CD4-positive, alpha-beta T cell treated with Interleukin-2 at 100 ng/mL for 4 hours (primary cell): ENCODE data around the gene HTRA3.

ENCODE experiments used
- DNase-seq: peaks from one replicate; pipeline ENCODE4 v3.0.0-alpha.2; 2020; ENCODE audit warnings: low spot score

Gene HTRA3

DNA sequence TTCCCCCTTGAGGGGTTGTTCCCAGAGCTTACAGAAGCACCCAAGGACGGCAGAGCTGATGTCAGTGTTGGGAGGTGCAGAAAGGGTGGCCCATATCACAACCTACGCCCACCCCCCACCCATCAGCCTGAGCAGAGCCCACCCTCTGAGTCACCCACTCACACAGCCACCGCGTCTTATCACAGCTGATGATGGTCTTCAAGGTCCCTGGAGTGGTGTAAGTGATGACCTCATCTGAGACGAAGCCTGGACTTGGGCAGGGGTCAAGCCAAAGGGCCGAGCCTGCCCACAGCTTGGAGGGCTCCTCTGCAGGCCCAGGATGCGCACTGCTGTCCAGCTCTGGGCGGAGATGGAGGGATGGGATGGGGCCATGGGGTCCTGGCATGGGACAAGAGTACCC is 3.0 kb upstream of the HTRA3 start:
- no peak for DNase-seq

DNA sequence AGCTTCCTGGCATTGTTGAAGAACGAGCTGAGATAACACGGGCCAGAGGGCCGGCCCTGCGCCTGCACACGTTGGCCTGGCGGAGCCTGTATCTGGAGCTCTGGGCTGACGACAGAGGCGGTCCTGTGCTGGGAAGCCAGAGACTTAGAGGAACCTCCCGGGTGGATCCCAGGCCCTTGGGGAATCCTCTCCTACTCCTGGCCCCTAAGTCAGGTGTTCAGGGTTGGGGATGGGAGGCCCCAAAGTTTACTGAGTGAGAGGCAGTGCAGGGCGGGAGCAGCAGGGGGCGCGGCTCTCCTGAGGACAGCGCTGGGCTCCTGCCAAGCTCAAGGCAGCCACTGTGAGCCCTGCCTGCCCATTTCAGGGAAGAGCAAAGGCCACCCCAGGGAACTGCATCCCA is 2.5 kb upstream of the HTRA3 start:
- DNase-seq: no peak

DNA sequence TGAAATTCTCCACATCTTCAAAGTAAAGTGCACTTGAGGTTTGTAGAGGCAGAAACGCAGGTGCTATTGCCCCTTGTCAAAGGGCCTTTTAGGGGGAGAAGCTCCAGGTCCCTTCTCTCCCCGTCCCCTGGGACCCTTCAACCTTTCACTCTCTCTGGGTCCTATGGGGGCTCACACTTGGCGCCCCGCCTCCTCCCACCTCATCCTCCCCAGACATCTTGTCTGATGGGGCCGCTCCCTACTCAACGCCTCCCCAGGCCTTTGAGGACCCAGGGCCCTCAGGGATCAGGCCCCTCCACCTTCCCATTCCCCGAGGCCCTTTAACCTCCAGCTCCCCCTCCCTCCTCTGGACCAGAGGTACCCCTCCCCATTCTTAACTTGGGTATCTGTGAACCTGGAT is 1.3 kb upstream of the HTRA3 start:
- no peak for DNase-seq

DNA sequence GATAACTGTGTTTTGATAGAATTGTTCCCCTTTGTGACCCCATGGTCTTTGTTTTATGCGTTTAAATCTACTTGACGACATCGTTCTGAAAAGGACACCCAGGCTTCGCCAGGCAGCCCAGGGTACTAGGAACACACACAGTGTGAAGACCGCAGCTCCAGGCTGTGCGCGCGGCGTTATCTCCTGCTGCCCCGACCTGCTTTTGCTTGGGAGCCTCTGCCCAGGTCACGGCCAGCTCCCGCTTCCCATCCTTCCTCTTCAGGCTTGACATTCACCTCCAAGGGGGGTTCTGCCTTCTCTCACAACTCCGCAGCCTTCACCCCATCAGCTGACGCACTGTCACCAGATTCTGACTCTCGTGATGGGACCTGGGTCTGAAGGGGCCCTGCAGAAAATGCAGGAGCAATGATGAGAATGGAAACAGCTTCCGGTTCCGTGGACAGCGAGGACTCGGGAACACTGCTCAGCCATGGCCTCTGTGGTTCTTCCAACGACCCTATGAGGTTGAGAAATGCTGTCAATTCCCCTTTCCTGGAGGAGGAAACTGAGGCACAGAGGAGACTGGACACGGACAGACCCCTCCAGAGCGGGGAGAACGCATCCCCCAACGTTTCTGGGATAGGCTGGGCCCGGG is 536 bp upstream of the HTRA3 start:
- no peak for DNase-seq

DNA sequence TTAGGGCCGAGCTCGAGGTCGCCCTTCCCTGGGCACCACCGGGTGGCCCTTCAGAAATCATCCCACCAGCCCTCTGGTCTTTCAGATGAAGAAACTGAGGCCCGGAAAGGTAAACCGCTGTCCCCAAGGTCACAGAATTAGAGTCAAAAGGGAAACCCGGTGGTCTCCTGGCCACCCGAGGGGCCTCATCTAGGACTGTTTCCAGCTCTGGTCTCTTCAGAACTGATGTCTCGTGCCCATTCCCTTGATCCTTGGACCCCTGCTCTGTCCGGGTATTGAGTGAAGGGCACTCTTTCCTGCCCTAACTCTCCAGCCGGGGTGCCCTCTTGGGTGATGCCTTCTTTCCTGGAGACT is 841 bp downstream of the HTRA3 start:
- no peak for DNase-seq

DNA sequence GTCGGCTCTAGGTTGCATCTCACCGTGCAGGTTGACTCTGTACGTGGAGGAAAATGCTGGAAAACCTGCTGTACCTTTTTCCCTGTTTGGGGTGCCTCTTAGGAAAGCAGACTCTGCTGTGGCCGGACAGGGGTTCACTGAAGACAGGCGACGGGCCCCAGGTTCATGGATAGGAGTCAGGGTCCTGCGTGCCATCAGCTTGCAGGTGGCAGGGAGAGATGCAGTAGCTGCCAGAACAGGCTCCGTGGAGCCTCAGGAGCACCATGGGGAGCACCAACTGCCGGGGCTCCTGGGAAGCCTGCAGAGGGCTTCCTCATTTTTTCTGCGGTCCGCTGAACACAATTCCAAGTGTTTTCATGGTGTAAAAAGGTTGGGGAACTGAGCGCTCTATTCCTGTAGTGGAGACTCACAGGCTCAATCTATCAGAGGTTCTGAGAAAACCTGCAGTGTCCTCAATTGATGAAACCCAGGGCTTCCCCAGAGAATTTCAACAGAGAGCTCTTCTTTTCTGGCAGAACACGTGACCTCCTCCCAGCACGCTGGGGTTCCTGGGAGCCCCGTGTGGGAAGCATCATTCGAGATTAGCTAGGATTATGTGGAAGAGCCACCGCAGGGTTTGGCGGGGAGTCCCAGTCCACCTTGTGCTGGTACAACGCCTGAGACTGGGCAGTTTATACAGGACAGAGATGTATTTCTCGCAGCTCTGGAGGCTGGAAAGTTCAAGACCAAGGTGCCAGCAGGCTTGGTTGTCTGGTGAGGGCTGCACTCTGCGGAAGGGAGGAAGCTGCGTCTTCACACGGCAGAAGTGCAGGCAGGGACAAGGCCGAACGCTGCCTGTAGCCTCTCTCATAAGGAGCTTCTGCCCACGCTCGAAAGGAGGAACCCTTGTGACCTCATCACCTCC is 1.6 kb downstream of the HTRA3 start:
- no peak for DNase-seq

DNA sequence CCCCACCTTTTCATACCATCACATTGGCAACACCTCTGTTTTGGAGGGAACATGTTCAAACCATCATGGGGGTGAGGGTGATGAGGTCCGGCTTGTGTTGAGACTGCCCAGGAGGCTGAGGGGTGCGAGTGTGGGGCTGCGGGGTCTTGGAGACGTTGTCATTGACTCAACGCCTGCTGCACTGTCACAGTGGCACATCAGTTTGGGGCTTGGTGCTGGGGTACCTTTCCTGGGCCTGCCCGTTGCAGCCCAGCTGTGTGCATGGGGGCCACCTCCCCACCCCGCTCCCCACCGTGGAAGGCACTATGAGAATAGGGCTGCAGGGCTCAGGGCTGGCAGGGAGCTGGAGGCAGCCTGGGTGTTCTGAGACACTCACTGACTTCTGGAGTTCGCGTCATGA is 2.3 kb downstream of the HTRA3 start:
- DNase-seq: no peak

DNA sequence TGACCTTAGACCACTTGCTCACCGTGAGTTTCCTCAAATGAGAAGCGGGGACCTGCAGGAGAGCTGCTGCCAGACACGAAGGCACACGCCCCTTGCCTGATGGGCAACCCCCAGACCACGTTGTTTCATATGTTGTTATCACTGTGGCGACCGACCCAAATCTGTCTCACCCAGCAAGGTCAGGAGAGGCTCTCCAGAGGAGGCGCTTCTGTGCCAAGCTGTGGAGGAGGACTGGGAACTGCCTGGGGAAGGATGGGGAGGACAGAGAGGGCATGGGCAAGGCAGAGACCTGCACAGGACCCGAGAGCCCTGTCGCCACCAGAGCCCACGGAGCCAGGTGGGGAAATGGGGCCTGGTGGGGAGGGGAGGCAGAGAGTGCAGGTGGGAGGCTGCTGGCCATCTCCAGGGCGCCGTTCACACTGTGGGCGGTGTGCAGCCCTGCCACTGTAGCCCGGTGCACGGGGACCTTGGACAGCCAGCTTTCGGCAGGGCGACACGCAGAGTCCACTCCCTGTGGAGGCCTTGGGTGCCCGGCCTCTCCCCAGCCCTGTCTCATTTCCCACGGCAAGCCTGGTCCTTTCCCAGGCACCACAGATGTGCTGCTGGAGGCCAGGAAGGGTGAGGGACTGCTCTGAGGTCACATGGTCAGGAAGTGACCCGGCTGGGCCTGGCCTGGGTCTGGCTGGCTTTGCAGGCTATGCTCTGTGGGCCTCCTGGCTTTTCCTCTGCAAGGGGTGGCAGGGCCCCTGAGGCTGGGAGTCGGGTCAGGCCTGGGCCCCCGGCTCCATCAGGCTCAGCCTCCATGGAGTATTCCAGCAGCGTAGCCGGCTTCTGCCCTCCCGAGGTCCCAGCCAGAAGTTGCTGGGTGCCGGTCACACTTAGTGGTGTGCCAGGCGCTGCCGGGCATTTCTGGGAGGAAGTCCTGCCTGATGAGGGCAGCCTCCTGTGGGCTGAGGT is 3.2 kb downstream of the HTRA3 start:
- DNase-seq: no peak

DNA sequence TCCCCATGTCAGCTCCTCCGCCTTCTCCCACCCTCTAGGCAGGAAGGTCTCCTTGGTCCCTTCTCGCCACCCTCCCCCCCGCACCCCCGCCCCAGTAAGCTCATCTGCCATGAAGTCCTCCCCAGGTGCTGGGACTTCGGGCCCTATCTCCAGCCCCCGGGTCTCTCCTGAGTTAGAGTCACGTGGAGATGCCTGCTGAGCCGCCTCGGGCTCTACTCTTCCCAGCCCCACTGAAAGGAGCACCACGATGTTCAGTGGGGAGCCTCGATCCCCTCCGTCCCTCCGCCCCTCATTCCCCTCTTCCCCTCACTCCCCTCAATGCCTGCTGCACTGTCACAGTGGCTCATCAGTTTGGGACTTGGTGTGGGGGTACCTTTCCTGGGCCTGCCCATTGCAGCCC is 3.9 kb downstream of the HTRA3 start:
- DNase-seq: no peak

DNA sequence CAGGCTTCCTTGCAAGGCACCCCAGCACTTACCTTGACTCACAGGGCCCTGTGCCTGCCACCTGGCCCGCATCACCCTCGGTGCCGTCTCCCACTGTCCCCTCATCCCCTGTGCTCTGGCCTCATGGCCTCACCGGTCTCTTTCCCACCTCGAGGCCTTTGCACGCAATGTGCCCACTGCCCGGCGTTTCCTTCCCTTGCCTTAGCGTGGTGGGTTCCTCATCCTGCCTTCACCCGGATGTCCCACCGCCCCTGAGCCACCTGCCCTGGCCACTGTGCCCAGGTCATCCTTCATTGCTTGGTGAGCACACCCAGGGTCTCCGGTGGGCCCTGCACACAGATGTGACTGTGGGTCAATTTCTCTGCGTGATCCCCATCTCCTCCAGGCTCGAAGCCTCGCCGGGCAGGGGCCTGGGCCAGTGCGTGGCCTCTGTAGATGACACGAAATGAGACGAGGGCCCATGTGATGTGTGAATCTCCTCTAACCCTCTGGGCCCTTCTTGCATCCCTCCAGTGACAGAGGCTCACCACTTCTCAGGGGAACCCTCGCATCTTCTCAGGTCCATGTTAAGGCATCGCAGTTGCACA is 4.6 kb downstream of the HTRA3 start:
- no peak for DNase-seq

DNA sequence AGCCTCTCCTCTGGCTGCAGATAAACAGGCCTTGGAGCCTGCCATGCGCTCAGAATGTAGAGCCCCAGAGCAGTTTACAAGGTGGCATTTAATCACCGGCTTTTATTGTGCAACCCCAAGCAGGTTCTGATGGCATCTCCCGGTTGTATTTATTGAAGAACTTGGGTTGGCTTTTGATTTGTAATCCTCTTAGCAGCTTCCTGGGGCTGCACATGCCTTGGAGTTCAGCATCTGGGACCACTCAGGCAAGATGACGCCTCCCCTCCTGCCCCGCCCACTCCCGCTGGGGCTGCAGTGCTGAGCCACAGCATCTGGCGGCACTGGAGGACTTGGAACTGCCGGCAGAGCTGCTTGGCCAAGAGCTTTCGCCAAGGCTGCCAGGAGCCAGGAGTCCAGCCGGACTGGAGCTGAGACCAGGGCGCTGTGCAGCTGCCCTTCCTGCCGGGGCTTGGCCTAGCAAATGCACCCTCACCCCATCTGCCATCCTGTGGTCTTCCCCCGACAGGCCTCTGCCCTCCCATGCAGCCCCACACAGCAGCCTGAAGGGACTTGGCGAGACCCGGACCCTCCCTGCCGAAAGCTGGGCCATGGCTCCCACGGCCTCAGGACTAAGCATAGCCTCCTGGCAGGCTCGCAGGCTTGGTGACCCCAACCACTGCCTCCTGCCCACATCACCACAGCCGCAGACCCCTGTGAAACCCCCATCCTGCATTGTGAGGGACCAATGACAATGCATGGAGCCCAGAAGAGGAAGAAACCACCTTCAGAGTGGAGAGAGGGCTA is 5.4 kb downstream of the HTRA3 start:
- DNase-seq: no peak

DNA sequence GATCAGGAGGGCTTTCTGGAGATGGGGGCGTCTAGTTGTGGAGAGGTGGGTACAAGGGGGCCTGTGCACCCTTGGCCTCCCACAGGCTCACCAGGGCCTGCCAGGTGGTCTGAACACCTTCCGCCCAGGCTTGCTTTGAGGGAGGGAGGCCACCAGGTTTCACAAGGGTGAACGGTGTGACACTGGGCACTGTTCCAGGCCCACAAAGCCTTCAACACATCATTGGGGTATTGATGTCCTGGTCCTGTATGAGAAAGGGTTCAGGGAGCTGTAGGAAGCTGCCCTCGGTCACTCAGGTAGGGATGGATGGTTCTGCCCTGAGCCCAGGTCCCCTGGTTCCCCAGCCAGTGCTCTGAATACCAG is 6.0 kb downstream of the HTRA3 start:
- DNase-seq: no peak

DNA sequence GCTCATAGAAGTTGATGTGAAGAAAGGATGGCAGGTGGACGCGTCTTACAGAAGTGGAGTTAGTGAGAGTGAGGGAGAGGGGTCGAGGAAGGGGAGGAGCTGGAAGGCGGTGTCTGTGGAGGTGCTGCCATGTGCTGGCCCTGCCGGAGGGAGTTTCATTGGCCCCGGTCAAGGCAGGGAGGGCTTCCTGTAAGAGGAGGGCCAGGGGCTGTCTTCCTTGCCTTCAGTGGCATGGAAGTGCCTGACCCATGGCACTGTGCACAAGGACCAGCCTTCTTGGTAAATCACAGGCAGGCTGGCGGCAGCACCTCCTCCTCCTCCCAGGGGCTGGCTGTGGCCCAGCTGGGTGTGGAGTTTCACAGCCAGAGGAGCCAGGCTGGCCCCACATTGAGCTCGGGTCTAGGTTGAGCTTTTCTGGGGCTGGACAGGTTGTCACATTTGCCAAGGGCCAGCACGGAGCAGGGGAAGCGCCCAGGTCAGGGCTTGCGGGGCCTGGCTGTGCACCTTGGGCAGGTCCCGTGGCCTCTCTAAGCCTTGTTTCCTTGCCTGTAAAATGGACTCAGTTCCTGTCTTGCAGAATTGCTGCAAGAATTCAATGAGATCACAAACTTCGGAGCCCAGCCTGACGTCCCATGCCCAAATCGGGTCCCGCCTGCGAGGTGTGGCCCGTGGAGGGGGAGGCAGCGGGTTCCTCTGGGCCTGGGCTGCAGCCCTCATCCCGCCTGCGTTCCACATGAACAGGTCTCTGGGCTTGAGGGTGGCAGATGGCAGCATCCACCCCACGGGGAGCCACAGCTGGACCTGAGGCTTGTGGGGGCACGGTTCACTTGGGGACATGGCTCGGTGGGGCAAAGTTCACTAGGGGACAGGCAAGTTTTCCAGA is 7.0 kb downstream of the HTRA3 start:
- no peak for DNase-seq

DNA sequence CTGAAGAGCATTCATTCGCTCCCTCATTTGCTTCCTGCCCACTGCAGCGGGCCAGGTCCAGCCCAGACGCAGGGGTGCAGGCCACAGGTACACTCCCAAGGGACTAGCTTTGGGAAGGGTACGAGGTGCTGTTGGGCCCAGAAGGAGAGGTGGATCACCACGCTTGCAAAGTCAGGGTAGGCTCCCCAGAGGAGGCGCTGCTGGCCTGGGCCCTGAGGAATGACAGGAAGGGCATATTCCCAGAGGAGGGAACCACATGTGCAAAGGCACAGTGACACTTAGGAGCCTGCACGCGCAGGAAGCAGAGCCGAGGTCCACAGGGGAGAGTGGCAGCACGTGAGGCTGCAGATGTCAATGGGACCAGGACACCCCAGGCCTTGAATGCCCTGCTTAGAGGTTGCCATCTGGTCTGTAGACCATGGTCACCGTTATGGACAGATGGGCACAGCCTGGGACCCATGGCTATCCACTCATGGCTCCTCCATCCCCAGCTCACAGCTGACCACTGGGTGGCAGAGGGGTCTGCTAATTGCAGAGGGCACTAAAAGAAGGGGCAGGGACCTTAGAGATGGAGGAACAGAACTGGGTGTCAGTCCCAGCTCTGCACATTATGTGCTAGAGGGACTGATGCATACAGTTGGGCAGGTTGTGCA is 7.9 kb downstream of the HTRA3 start:
- DNase-seq: no peak

DNA sequence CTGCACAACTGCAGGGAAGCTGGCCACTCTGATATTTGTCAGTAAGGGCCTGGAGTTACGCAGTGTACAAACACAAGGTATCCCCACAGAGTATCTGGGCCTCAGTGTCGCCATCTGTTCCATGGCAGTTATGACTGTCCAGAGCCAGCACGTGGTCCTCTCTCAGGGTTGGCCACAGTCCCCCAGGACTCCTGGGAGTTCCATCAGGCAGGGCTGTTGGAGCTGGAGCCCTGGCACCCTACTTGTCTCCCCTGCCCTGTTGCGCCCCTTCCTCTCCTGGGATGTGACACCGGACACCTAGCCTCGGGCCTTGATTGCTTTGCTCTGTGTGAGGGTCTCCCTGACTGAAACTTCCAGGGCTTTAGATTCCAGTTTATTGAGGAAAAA is 8.4 kb downstream of the HTRA3 start:
- no peak for DNase-seq

DNA sequence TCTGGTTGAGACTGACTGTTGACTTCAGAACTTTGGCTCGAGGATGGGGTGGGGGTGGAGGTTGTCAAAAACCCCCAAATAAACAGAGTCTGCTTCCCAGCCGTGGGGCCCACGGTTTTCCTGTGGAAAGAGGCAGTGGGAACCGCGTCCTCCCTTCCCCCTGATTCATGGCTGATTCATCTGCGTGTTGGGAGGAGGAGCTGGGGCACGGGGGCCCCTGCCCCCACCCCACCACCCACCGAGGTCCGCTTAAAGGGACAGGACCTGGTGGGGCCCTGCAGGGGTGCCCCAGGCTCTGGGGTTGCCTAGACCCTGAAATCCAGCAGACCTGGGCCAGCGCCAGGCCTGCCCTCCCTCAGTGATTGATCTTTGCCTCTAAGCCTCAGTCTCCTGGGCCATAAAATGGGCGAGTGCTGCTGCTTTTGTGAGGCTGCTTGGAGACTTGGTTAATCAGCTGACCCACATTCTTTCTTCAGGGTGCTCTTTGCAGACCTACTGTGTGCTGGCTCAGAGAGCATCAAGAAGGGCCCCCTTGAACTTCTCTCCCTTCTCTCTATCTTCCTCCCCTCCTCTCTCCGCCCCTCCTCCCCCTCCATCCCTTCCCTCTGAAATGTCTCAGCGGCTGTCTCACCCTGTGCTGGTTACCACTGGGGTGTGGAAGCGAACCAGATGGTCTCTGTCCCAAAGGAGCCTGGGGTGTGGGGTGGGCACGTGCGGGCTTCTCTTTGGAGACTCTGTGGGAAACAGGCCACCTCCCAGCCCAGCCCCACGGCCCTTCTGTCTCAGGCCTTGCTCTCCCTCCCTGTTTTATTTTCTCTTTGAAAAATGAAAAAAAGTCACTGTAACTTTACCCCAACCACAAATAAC is 9.1 kb downstream of the HTRA3 start:
- DNase-seq: no peak

DNA sequence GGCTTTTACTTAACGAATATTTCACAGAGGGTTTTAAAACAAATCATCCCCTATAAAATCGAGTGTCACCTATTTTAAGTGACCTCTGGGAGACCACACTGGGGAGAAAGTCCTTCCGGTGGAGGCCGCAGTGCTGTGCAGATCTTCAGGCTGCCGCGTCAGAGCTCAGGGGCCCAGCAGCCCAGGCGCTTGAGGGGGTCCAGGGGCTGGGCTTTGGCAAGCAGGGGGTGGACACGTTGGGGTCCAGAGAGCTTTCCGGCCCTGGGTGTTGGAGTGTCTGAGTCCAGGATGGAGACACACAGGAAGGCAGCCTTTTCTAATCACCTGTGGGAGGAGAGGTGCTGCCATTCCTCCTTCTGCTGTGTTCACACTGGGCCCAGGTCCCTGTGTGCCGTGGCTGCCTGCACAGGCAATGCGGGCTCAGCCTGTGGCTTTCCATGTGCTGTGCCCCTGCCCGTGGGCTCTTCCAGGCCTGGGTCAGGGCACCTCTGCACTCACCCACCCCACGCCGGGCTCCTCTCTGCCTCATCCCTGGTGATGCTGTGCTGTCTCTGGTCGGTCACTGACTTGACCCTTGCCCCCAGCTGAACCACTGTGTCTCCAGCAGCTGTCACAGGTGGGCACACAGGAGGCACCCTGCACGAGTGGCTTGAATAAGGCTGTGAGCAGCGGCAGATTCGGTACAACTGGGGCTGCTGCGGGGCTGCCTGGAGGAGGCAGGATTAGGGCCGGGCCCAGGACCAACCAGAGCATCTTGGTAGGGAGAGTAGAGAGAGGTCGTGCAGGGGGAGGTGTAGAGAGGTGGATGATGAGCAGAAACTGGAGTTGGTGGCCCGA is 10.0 kb downstream of the HTRA3 start:
- no peak for DNase-seq
